GM21619 (cell line): ENCODE data around the gene CAMK4.
A peak's percentile ranks its signal among the peaks of the same experiment; 100 is the strongest.

Source experiments
- ATAC-seq: cut with Tn5 transposase; IDR thresholded peaks from one replicate; pipeline ENCODE4 v1.9.1; 2021; ENCODE audit not compliant: unreplicated experiment

The CAMK4 gene

GRCh38 chr5:111478266-111478665 is 254.1 kb downstream of the CAMK4 start:
- no peak for ATAC-seq

- ATAC-seq, result no peak
Observed at GRCh38 chr5:111478898-111479297, 254.7 kb downstream of the CAMK4 start.

GRCh38 chr5:111480346-111480745 is 256.2 kb downstream of the CAMK4 start:
- no peak for ATAC-seq

- ATAC-seq, result no peak
Observed at GRCh38 chr5:111486055-111486454, 261.9 kb downstream of the CAMK4 start.

GRCh38 chr5:111486926-111487325 is 262.7 kb downstream of the CAMK4 start:
- no peak for ATAC-seq

GRCh38 chr5:111488353-111488752 is 264.2 kb downstream of the CAMK4 start:
- no peak for ATAC-seq

- ATAC-seq, result no peak
Observed at GRCh38 chr5:111493031-111493430, 268.8 kb downstream of the CAMK4 start.

- ATAC-seq, result no peak
Observed at GRCh38 chr5:111494355-111494999, 270.3 kb downstream of the CAMK4 start.

GRCh38 chr5:111495159-111495558 is 271.0 kb downstream of the CAMK4 start:
- no peak for ATAC-seq

- no peak for ATAC-seq
Observed at GRCh38 chr5:111498346-111498745, 274.2 kb downstream of the CAMK4 start.

- no peak for ATAC-seq
Observed at GRCh38 chr5:111502956-111503355, 278.8 kb downstream of the CAMK4 start.

- ATAC-seq, result no peak
Observed at GRCh38 chr5:111505096-111505495, 280.9 kb downstream of the CAMK4 start.

GRCh38 chr5:111507276-111507675 is 283.1 kb downstream of the CAMK4 start:
- ATAC-seq, result no peak

GRCh38 chr5:111509119-111509518 is 284.9 kb downstream of the CAMK4 start:
- no peak for ATAC-seq

- no peak for ATAC-seq
Observed at GRCh38 chr5:111511174-111511830, 287.1 kb downstream of the CAMK4 start.

- ATAC-seq, result peak; percentile 8
Observed at GRCh38 chr5:111511831-111512374, 287.7 kb downstream of the CAMK4 start.

- peak; percentile 88 for ATAC-seq
Observed at GRCh38 chr5:111512375-111513130, 288.4 kb downstream of the CAMK4 start, which contains the start of gene STARD4. Gene STARD4 (minus strand): TSS chr5:111512535. CDS start chr5:111507433, 5,102 bp downstream.

GRCh38 chr5:111513131-111513520 is 288.9 kb downstream of the CAMK4 start:
- ATAC-seq, result no peak

GRCh38 chr5:111514087-111514486 is 289.9 kb downstream of the CAMK4 start:
- ATAC-seq, result no peak

GRCh38 chr5:111517853-111518501 is 293.8 kb downstream of the CAMK4 start:
- no peak for ATAC-seq

- no peak for ATAC-seq
Observed at GRCh38 chr5:111518777-111519176, 294.6 kb downstream of the CAMK4 start.
